Keratinocyte (primary cell): ENCODE results near the gene NEU4. TPM values are rescaled to one million over a fixed set of nuclear protein-coding genes. Genes with fewer than 3 reads are reported as not detected.

Source experiments
- DNase-seq: peaks from one replicate; pipeline ENCODE4 v3.0.0-alpha.2; 2011; ENCODE audit warnings: low read depth, missing footprints, low spot score
- FAIRE-seq: peaks from 2 replicates; lab custom pipeline; 2011; peaks lifted over from hg19 to GRCh38; lab: Jason Lieb, UNC
- H2AFZ ChIP-seq: 2 replicates; pipeline ENCODE4 v1.6.0; 2012; ENCODE audit warnings: low read length, control low read depth, inconsistent platforms; ENCODE audit not compliant: control insufficient read depth
- H3K27ac ChIP-seq: 2 replicates; pipeline ENCODE4 v1.5.1; 2011; ENCODE audit warnings: low read length; ENCODE audit not compliant: control insufficient read depth, insufficient read depth
- H3K27me3 ChIP-seq: 3 replicates; pipeline ENCODE4 v1.6.0; 2011; ENCODE audit warnings: low read length; ENCODE audit not compliant: control insufficient read depth, insufficient read depth; ENCODE audit errors: extremely low read depth
- H3K36me3 ChIP-seq, 2 experiments: 2 replicates in 1 of 2; 3 replicates in 1 of 2; pipeline ENCODE4 v1.5.1; 2011; ENCODE audit warnings: low read length in 2 of 2, mild to moderate bottlenecking in 1 of 2; ENCODE audit not compliant: control insufficient read depth in 2 of 2, insufficient read depth in 2 of 2; ENCODE audit errors: extremely low read depth in 1 of 2
- H3K4me1 ChIP-seq: 3 replicates; pipeline ENCODE4 v1.5.1; 2011; ENCODE audit warnings: low read length; ENCODE audit not compliant: control insufficient read depth, insufficient read depth; ENCODE audit errors: extremely low read depth
- H3K4me2 ChIP-seq: 3 replicates; pipeline ENCODE4 v1.6.0; 2011; ENCODE audit warnings: low read depth, low read length; ENCODE audit not compliant: control insufficient read depth, insufficient read depth; ENCODE audit errors: extremely low read depth
- H3K4me3 ChIP-seq, 3 experiments: fragments of 200-600 bp in 1 of 3; sonication (generic) in 1 of 3; 2 replicates in 2 of 3; 3 replicates in 1 of 3; pipeline ENCODE4 v1.5.1; 2011 to 2016; ENCODE audit warnings: low read length in 3 of 3, mild to moderate bottlenecking in 3 of 3, control low read depth in 2 of 3, inconsistent platforms in 1 of 3, low read depth in 1 of 3, mixed read lengths in 1 of 3, mixed run types in 1 of 3, moderate library complexity in 1 of 3; ENCODE audit not compliant: control insufficient read depth in 2 of 3, insufficient read depth in 2 of 3; ENCODE audit errors: extremely low read depth in 1 of 3
- H3K79me2 ChIP-seq: 2 replicates; pipeline ENCODE4 v1.6.0; 2012; ENCODE audit warnings: low read length; ENCODE audit not compliant: control insufficient read depth, insufficient read depth
- H3K9ac ChIP-seq: 3 replicates; pipeline ENCODE4 v1.6.0; 2011; ENCODE audit warnings: low read length; ENCODE audit not compliant: control insufficient read depth, insufficient read depth; ENCODE audit errors: extremely low read depth
- H3K9me1 ChIP-seq: 3 replicates; pipeline ENCODE4 v1.6.0; 2011; ENCODE audit warnings: low read length; ENCODE audit not compliant: control insufficient read depth, insufficient read depth; ENCODE audit errors: extremely low read depth
- H3K9me3 ChIP-seq: 2 replicates; pipeline ENCODE4 v1.5.1; 2012; ENCODE audit warnings: low read depth, low read length; ENCODE audit not compliant: control insufficient read depth
- H4K20me1 ChIP-seq: 3 replicates; pipeline ENCODE4 v1.6.0; 2011; ENCODE audit warnings: low read length; ENCODE audit not compliant: control insufficient read depth, insufficient read depth; ENCODE audit errors: extremely low read depth
- CTCF ChIP-seq, 3 experiments: IDR thresholded peaks in 1 of 3; conservative IDR thresholded peaks in 1 of 3; optimal IDR thresholded peaks in 1 of 3; 2 replicates in 2 of 3; 3 replicates in 1 of 3; pipeline versions ENCODE3 to v1.5.1; 2011; ENCODE audit warnings: low read length in 3 of 3, mild to moderate bottlenecking in 3 of 3, moderate library complexity in 2 of 3, control low read depth in 1 of 3, inconsistent platforms in 1 of 3; ENCODE audit not compliant: insufficient read depth in 2 of 3; ENCODE audit errors: extremely low read depth in 1 of 3
- EZH2 ChIP-seq: IDR thresholded peaks from one replicate; pipeline ENCODE4 v1.6.1; 2012; ENCODE audit warnings: inconsistent platforms, mild to moderate bottlenecking, low read length, moderate library complexity
- dilution Hi-C: fragments of 300-500 bp; cut with MboI; formaldehyde crosslinking; loops from one replicate; pipeline ENCODE4 v1.7.0; 2020; ENCODE audit warnings: low sequenced_read_pairs; ENCODE audit not compliant: extremely low pct_ligation_motif_present
- polyA plus RNA-seq, 5 experiments: library from polyadenylated mRNA; depleted of rRNA in 3 of 5; stranded (reverse) in 3 of 5; stranded (forward) in 1 of 5; unstranded in 1 of 5; fragments of >200 nt; gene quantifications; 1 replicate in 1 of 5; 2 replicates in 3 of 5; 3 replicates in 1 of 5; pipeline versions ENCODE4 v1.2.1 to v1.2.3, GENCODE V29; 2011 to 2012; ENCODE audit warnings: missing spikeins in 2 of 5, low read depth in 1 of 5, low replicate concordance in 1 of 5

Gene NEU4
- polyA plus RNA-seq, 1 donor (not counting 4 experiments of a cell fraction or from before 2014, with no cell fraction given) = not detected

DNA sequence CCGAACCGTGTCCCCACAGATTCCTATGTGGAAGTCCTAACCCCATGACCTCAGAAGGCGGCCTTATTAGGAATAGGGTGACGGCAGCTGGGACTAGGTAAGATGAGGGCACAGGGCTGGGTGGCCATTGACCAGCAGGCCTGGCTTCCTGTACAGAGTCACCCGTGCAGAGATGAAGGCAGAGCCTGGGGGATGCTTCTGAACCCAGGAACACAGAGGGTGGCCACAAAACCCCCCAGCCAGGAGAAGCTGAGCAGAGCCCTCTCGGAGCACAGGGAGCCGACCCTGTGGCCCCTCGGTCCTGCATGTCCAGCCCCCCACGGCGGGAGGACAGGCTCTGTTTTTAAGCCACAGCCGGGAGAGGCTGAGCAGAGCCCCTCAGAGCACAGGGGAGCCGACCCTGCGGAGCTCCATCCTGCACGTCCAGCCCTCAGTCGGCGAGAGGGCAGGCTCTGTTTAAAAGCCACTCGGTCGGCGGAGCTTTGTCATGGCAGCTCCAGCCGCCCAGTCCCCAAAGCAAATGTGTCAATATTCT, 47.0 kb downstream of the NEU4 start:
- Histone ChIP-seq H3K27ac (no peak overlapping the region), H3K4me2 (no peak overlapping the region), H3K9me1 (no peaks in the 10 kb centered on the region), H3K4me1 (peaks cover 5% of the 10 kb centered on the region), H3K9ac (no peak overlapping the region), H4K20me1 (no peaks in the 10 kb centered on the region), H3K4me3 (no peak overlapping the region), H3K79me2 (no peaks in the 10 kb centered on the region), H2AFZ (no peak overlapping the region), H3K27me3 (peaks cover 22% of the 10 kb centered on the region), H3K9me3 (no peaks in the 10 kb centered on the region), H3K36me3 (no peaks in the 10 kb centered on the region)
- no peak for FAIRE-seq
- TF ChIP-seq CTCF (optimal IDR thresholded peaks at IDR 0.05 in 1 of 3, IDR thresholded peaks at IDR 0.05 in 1 of 3, conservative IDR thresholded peaks at IDR 0.05 in 1 of 3; ENCODE audit: extremely low read depth in 1 of 3, insufficient read depth in 2 of 3, low read length in 3 of 3) = no peak
- TF ChIP-seq EZH2 = no peak
- dilution Hi-C loops = no loop called here
- no peak for DNase-seq

- TF ChIP-seq CTCF (optimal IDR thresholded peaks at IDR 0.05 in 1 of 3, IDR thresholded peaks at IDR 0.05 in 1 of 3, conservative IDR thresholded peaks at IDR 0.05 in 1 of 3; ENCODE audit: extremely low read depth in 1 of 3, insufficient read depth in 2 of 3, low read length in 3 of 3) = no peak
- no peak for TF ChIP-seq EZH2
- Histone ChIP-seq H3K36me3 (no peaks in the 10 kb centered on the region), H3K4me2 (no peak overlapping the region), H3K27me3 (peaks cover 26% of the 10 kb centered on the region), H3K4me1 (peaks cover 5% of the 10 kb centered on the region), H4K20me1 (no peaks in the 10 kb centered on the region), H2AFZ (no peak overlapping the region), H3K79me2 (no peaks in the 10 kb centered on the region), H3K9me3 (no peaks in the 10 kb centered on the region), H3K9me1 (no peaks in the 10 kb centered on the region), H3K27ac (no peak overlapping the region), H3K4me3 (no peak overlapping the region), H3K9ac (no peak overlapping the region)
- DNase-seq = no peak
- FAIRE-seq = no peak
- dilution Hi-C loops = no loop called here
Observed at GRCh38 chr2:241857041-241857541, 48.1 kb downstream of the NEU4 start.
